Hematopoietic multipotent progenitor cell (in vitro differentiated cells): Measurements from ENCODE around the gene CPEB4. TPM values are rescaled to one million over a fixed set of nuclear protein-coding genes. Genes with fewer than 3 reads are reported as not detected.

Experiments used
- total RNA-seq: library from RNA; depleted of rRNA; stranded (reverse); fragments of >200 nt; gene quantifications from one replicate; pipeline ENCODE4 v1.2.3, GENCODE V29; 2012

Gene CPEB4
- total RNA-seq, 1 donor = 10.5 TPM

Other genes starting within 250 kb of the CPEB4 start
- not detected for gene C5orf47, start 100.8 kb downstream of the CPEB4 start, total RNA-seq
- not detected for gene NSG2, start 157.4 kb downstream of the CPEB4 start, total RNA-seq